Measurements from ENCODE around the gene CDHR1.

- TF ChIP-seq, protein P1, sequence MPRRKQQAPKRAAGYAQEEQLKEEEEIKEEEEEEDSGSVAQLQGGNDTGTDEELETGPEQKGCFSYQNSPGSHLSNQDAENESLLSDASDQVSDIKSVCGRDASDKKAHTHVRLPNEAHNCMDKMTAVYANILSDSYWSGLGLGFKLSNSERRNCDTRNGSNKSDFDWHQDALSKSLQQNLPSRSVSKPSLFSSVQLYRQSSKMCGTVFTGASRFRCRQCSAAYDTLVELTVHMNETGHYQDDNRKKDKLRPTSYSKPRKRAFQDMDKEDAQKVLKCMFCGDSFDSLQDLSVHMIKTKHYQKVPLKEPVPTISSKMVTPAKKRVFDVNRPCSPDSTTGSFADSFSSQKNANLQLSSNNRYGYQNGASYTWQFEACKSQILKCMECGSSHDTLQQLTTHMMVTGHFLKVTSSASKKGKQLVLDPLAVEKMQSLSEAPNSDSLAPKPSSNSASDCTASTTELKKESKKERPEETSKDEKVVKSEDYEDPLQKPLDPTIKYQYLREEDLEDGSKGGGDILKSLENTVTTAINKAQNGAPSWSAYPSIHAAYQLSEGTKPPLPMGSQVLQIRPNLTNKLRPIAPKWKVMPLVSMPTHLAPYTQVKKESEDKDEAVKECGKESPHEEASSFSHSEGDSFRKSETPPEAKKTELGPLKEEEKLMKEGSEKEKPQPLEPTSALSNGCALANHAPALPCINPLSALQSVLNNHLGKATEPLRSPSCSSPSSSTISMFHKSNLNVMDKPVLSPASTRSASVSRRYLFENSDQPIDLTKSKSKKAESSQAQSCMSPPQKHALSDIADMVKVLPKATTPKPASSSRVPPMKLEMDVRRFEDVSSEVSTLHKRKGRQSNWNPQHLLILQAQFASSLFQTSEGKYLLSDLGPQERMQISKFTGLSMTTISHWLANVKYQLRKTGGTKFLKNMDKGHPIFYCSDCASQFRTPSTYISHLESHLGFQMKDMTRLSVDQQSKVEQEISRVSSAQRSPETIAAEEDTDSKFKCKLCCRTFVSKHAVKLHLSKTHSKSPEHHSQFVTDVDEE (CRISPR knock-in tag; IDR thresholded peaks at IDR 0.05): no peak
- no peak for TF ChIP-seq TCF4 (CRISPR knock-in tag; IDR thresholded peaks at IDR 0.05; ENCODE audit: borderline replicate concordance)
- TF ChIP-seq ZNF70 (CRISPR knock-in tag; IDR thresholded peaks at IDR 0.05): no peak
- TF ChIP-seq CSRNP3 (CRISPR knock-in tag; IDR thresholded peaks at IDR 0.05): no peak
- no peak for TF ChIP-seq GLIS3 (CRISPR knock-in tag; IDR thresholded peaks at IDR 0.05)
- TF ChIP-seq ARNTL (CRISPR knock-in tag; IDR thresholded peaks at IDR 0.05; ENCODE audit: borderline replicate concordance, low read depth): no peak
- TF ChIP-seq CSDC2 (CRISPR knock-in tag; IDR thresholded peaks at IDR 0.05): no peak
- no peak for TF ChIP-seq ISL1 (CRISPR knock-in tag; IDR thresholded peaks at IDR 0.05)
- no peak for TF ChIP-seq ESRRG (CRISPR knock-in tag; IDR thresholded peaks at IDR 0.05)
- no peak for TF ChIP-seq PATZ1 (CRISPR knock-in tag; IDR thresholded peaks at IDR 0.05; ENCODE audit: borderline replicate concordance)
These were observed 54.5 kb downstream of the CDHR1 start for GRCh38 chr10:84248794-84249193.

All from SK-N-SH treated with all-trans-retinoic acid at 6 μM for 48 hours (cell line).